Heart left ventricle (tissue), 16 donors: Measurements from ENCODE around the gene EMP1. TPM values are rescaled to one million over a fixed set of nuclear protein-coding genes. Genes with fewer than 3 reads are reported as not detected.
A peak's percentile ranks its signal among the peaks of the same experiment; 100 is the strongest.

Experiments used
- ATAC-seq, 4 donors: fragments of 200-7000 bp; cut with Tn5 transposase; one replicate each; pipeline ENCODE4 v1.9.1; 2020 to 2022; ENCODE audit warnings: moderate library complexity in 4 of 4, mild to moderate bottlenecking in 3 of 4, moderate number of reproducible peaks in 1 of 4
- DNase-seq, 5 donors: peaks; one replicate each; pipeline ENCODE4 v3.0.0-alpha.2; 2020
- H3K27ac ChIP-seq, 12 donors: fragments of 200-600 bp; sonication (generic) in 4 of 12; one replicate each; pipeline versions ENCODE4 v1.5.0 to v1.8.0; 2016 to 2022; ENCODE audit warnings: mild to moderate bottlenecking in 2 of 12
- H3K27me3 ChIP-seq, 9 donors: fragments of 200-600 bp; sonication (generic) in 2 of 9; one replicate each; pipeline versions ENCODE4 v1.5.1 to v1.8.0; 2016 to 2022; ENCODE audit warnings: mild to moderate bottlenecking in 3 of 9
- H3K36me3 ChIP-seq, 9 donors: fragments of 200-600 bp; sonication (generic) in 2 of 9; one replicate each; pipeline versions ENCODE4 v1.5.0 to v1.8.0; 2018 to 2022; ENCODE audit warnings: mild to moderate bottlenecking in 2 of 9
- H3K4me1 ChIP-seq, 12 donors: fragments of 200-600 bp; sonication (generic) in 4 of 12; one replicate each; pipeline versions ENCODE4 v1.5.0 to v1.8.0; 2016 to 2022; ENCODE audit warnings: mild to moderate bottlenecking in 3 of 12
- H3K4me3 ChIP-seq, 12 donors: fragments of 200-600 bp; sonication (generic) in 4 of 12; one replicate each; pipeline versions ENCODE4 v1.5.0 to v1.8.0; 2017 to 2022; ENCODE audit warnings: mild to moderate bottlenecking in 9 of 12, moderate library complexity in 4 of 12
- H3K9me3 ChIP-seq, 12 donors: fragments of 200-600 bp; sonication (generic) in 4 of 12; one replicate each; pipeline versions ENCODE4 v1.5.0 to v1.8.0; 2016 to 2022; ENCODE audit warnings: mild to moderate bottlenecking in 1 of 12
- CTCF ChIP-seq, 12 donors: fragments of 200-600 bp; sonication (generic) in 4 of 12; IDR thresholded peaks; one replicate each; pipeline versions ENCODE4 v1.5.0 to v1.8.0; 2018 to 2022; ENCODE audit warnings: antibody characterized with exemption in 12 of 12, mild to moderate bottlenecking in 5 of 12
- POLR2A ChIP-seq, 2 donors: fragments of 450-650 bp; IDR thresholded peaks; one replicate each; pipeline ENCODE4 v1.6.1; 2017; ENCODE audit warnings: antibody characterized with exemption in 2 of 2, mild to moderate bottlenecking in 2 of 2, moderate library complexity in 2 of 2
- WGBS, 4 donors: extraction: QIAGEN DNeasy Blood & Tissue Kit in 2 of 4; methylation state at CpG; one replicate each; pipeline versions ENCODE4 v1.1.5 to v1.1.7; 2013 to 2018; 5-methylcytosine and 5-hydroxymethylcytosine counted together
- intact Hi-C, 10 donors: fragments of 100-400 bp; cut with DNase I; formaldehyde crosslinking; loops; one replicate each; pipeline versions ENCODE4 v1.11.1 to v1.14.2; 2022
- polyA plus RNA-seq, 2 donors: library from polyadenylated mRNA; stranded (reverse); fragments of 200-250 nt; gene quantifications; one replicate each; pipeline ENCODE4 v1.2.3, GENCODE V29; 2013
- total RNA-seq, 9 donors: library from RNA; depleted of rRNA in 2 of 9; stranded (reverse); fragments of >200 nt in 2 of 9; fragmentation: NEBNext Ultra II Directional in 3 of 9; extraction: Animal tissue kit (Norgen Biotek cat#: 25700) in 3 of 9; gene quantifications; one replicate each; pipeline versions ENCODE4 v1.1.0 to v1.2.4, GENCODE V29; 2016 to 2023
- donor health status: ischemic (EF 13 %, LVEDD 7.1; RV severe dilation, severe dysfunction).
- donor health status: healthy with polysubstance abuse.
- donor health status: DM: no; HTN: yes; CAD: no.
- donor health status: DM: no; HTN: no; CAD: no.
- donor health status: ischemic (EF 25% LVEDD 6.9; RV normal size, moderate dysfunction).
- donor health status: ischemic (EF 25% LVEDD 5.7; RV mildly dilated, moderate dysfunction).
- donor health status: healthy.
- donor health status: DM: yes; HTN: yes; CAD: no.
- donor health status: ischemic (EF 35%, LVEDD 5.7; RV mildly dilated, moderate dysfunction).
- donor health status: nonischemic (EF 11% LVEDD 7.7; RV severe dilation, severe dysfunction).
- donor health status: DM: yes; HTN: yes; CAD: no.
- donor health status: PGD.
- donor health status: ischemic (EF 29% LVEDD 5.4; RV normal size, mild dysfunction).
- donor health status: nonischemic (EF 23%, LVEDD 6.1; RV moderate dilation, normal function).

Gene EMP1
- total and polyA plus RNA-seq, 11 donors = 16.4 to 281 (median 101) TPM

- WGBS, 4 donors = 96 to 98% (median 97%) methylated on average over 3 of the region's 3 CpGs
- intact Hi-C loops = loop anchor here in 1 of 10 donors (10.0 kb wide), 1 partner anchor 214 kb away; the partner anchor contains the start of gene HEBP1
These were observed 22.1 kb downstream of the EMP1 start for GRCh38 chr12:13218641-13219040.

GRCh38 chr12:13219320-13219719 lies 22.8 kb downstream of the EMP1 start:
- Histone ChIP-seq H3K4me1 (peaks cover 0 to 5% (median 0%) of the 10 kb centered on the region in 12 donors), H3K27me3 (no peaks in the 10 kb centered on the region), H3K9me3 (peaks cover 0 to 6% (median 0%) of the 10 kb centered on the region in 12 donors), H3K27ac (no peak overlapping the region), H3K36me3 (peaks cover 0 to 57% (median 39%) of the 10 kb centered on the region in 9 donors), H3K4me3 (no peak overlapping the region)
- ATAC-seq (no peak), DNase-seq (no peak)
- TF ChIP-seq POLR2A (IDR thresholded peaks at IDR 0.05) = no peak
- TF ChIP-seq CTCF (IDR thresholded peaks at IDR 0.05) = no peak
- intact Hi-C loops = loop anchor here in 1 of 10 donors (10.0 kb wide), 1 partner anchor 215 kb away; the partner anchor contains the start of gene HEBP1
- 93 to 97% (median 93%) methylated on average over 3 of the region's 3 CpGs for WGBS, 4 donors

More at GRCh38 chr12:13218641-13219040, 22.1 kb downstream of the EMP1 start:
- no peak overlapping the region for H3K27ac ChIP-seq
- DNase-seq (no peak), ATAC-seq (no peak)
- H3K4me3 ChIP-seq = no peak overlapping the region
- no peaks in the 10 kb centered on the region for H3K27me3 ChIP-seq
- TF ChIP-seq POLR2A (IDR thresholded peaks at IDR 0.05) (no peak), CTCF (IDR thresholded peaks at IDR 0.05) (no peak)
- peaks cover 0 to 6% (median 0%) of the 10 kb centered on the region in 12 donors for H3K9me3 ChIP-seq
- H3K4me1 ChIP-seq = peaks cover 0 to 5% (median 0%) of the 10 kb centered on the region in 12 donors
- H3K36me3 ChIP-seq = peaks cover 0 to 63% (median 45%) of the 10 kb centered on the region in 9 donors

- peaks cover 0 to 5% (median 0%) of the 10 kb centered on the region in 12 donors for H3K4me1 ChIP-seq
- no peak for DNase-seq
- WGBS, 4 donors = 86 to 92% (median 90%) methylated on average over 3 of the region's 3 CpGs
- intact Hi-C loops = loop anchor here in 1 of 10 donors (10.0 kb wide), 1 partner anchor 216 kb away; the partner anchor contains the start of gene HEBP1
- H3K4me3 ChIP-seq = no peak overlapping the region
- peaks cover 0 to 41% (median 23%) of the 10 kb centered on the region in 9 donors for H3K36me3 ChIP-seq
- ATAC-seq = no peak
- H3K27me3 ChIP-seq = no peaks in the 10 kb centered on the region
- H3K9me3 ChIP-seq = peaks cover 0 to 6% (median 0%) of the 10 kb centered on the region in 12 donors
- H3K27ac ChIP-seq = no peak overlapping the region
- TF ChIP-seq POLR2A (IDR thresholded peaks at IDR 0.05) = no peak
- TF ChIP-seq CTCF (IDR thresholded peaks at IDR 0.05) = no peak
These were observed 24.3 kb downstream of the EMP1 start for GRCh38 chr12:13220838-13221237.

- peak in 2 of 5 donors; percentile 30 to 53 for DNase-seq
- no peak for TF ChIP-seq POLR2A (IDR thresholded peaks at IDR 0.05)
- TF ChIP-seq CTCF (IDR thresholded peaks at IDR 0.05) = no peak
- Histone ChIP-seq H3K27me3 (no peaks in the 10 kb centered on the region), H3K4me3 (no peak overlapping the region), H3K27ac (no peak overlapping the region), H3K36me3 (peaks cover 0 to 29% (median 11%) of the 10 kb centered on the region in 9 donors), H3K9me3 (no peaks in the 10 kb centered on the region), H3K4me1 (peaks cover 0 to 5% (median 0%) of the 10 kb centered on the region in 12 donors)
- peak; percentile 47 to 67 (median 66) for ATAC-seq
- intact Hi-C loops = loop anchor here in 1 of 10 donors (10.0 kb wide), 1 partner anchor 217 kb away; the partner anchor contains the start of gene HEBP1
- WGBS, 4 donors = 67 to 81% (median 75%) methylated on average over 4 to 5 of the region's 5 CpGs
These were observed 25.6 kb downstream of the EMP1 start for GRCh38 chr12:13222076-13222475.
